Peyer's patch (tissue), 4 donors: ENCODE results near the gene AGAP1.

ENCODE experiments used
- CTCF ChIP-seq, 6 experiments: fragments of 450-650 bp in 4 of 6; fragments of 200-600 bp in 2 of 6; sonication (generic) in 1 of 6; IDR thresholded peaks; one replicate each; pipeline ENCODE4 v1.5.1; 2017 to 2019; ENCODE audit warnings: antibody characterized with exemption in 6 of 6, mild to moderate bottlenecking in 3 of 6, moderate library complexity in 1 of 6
- POLR2A ChIP-seq, 2 donors: fragments of 450-650 bp; IDR thresholded peaks; one replicate each; pipeline ENCODE4 v1.5.1; 2017; ENCODE audit warnings: antibody characterized with exemption in 2 of 2, mild to moderate bottlenecking in 2 of 2, moderate library complexity in 2 of 2

- TF ChIP-seq CTCF (IDR thresholded peaks at IDR 0.05) (no peak), POLR2A (IDR thresholded peaks at IDR 0.05) (no peak)
Observed at GRCh38 chr2:236120829-236121228, 627.0 kb downstream of the AGAP1 start.
